Measurements from ENCODE around the gene ZRANB3.
A peak's percentile ranks its signal among the peaks of the same experiment; 100 is the strongest.

Gene ZRANB3

DNA sequence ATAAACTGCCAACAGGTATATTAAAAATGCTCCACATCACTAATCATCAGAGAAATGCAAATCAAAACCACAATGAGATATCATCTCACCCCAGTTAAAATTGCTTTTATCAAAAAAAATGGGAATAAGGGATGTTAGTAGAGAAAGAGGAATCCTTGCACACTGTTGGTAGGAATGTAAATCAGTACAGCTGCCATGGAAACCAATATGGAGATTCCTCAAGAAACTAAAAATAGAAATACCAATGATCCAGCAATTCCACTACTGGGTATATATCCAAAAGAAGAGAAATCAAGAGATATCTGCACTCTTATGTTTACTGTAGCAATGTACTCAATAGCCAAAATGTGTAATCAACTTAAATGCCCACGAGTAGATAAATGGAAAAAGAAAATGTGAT is 40.6 kb downstream of the ZRANB3 start:
- no peak for TF ChIP-seq ZNF70 (CRISPR knock-in tag; IDR thresholded peaks at IDR 0.05)
- no peak for TF ChIP-seq ARNTL (CRISPR knock-in tag; IDR thresholded peaks at IDR 0.05; ENCODE audit: borderline replicate concordance, low read depth)
- no peak for TF ChIP-seq BACH2 (CRISPR knock-in tag; IDR thresholded peaks at IDR 0.05; ENCODE audit: borderline replicate concordance)
- no peak for TF ChIP-seq ISL1 (CRISPR knock-in tag; IDR thresholded peaks at IDR 0.05)
- no peak for TF ChIP-seq CSDC2 (CRISPR knock-in tag; IDR thresholded peaks at IDR 0.05)
- no peak for TF ChIP-seq ZNF8 (CRISPR knock-in tag; IDR thresholded peaks at IDR 0.05)
- TF ChIP-seq, protein P1, sequence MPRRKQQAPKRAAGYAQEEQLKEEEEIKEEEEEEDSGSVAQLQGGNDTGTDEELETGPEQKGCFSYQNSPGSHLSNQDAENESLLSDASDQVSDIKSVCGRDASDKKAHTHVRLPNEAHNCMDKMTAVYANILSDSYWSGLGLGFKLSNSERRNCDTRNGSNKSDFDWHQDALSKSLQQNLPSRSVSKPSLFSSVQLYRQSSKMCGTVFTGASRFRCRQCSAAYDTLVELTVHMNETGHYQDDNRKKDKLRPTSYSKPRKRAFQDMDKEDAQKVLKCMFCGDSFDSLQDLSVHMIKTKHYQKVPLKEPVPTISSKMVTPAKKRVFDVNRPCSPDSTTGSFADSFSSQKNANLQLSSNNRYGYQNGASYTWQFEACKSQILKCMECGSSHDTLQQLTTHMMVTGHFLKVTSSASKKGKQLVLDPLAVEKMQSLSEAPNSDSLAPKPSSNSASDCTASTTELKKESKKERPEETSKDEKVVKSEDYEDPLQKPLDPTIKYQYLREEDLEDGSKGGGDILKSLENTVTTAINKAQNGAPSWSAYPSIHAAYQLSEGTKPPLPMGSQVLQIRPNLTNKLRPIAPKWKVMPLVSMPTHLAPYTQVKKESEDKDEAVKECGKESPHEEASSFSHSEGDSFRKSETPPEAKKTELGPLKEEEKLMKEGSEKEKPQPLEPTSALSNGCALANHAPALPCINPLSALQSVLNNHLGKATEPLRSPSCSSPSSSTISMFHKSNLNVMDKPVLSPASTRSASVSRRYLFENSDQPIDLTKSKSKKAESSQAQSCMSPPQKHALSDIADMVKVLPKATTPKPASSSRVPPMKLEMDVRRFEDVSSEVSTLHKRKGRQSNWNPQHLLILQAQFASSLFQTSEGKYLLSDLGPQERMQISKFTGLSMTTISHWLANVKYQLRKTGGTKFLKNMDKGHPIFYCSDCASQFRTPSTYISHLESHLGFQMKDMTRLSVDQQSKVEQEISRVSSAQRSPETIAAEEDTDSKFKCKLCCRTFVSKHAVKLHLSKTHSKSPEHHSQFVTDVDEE (CRISPR knock-in tag; IDR thresholded peaks at IDR 0.05) = no peak
- TF ChIP-seq, protein P2, sequence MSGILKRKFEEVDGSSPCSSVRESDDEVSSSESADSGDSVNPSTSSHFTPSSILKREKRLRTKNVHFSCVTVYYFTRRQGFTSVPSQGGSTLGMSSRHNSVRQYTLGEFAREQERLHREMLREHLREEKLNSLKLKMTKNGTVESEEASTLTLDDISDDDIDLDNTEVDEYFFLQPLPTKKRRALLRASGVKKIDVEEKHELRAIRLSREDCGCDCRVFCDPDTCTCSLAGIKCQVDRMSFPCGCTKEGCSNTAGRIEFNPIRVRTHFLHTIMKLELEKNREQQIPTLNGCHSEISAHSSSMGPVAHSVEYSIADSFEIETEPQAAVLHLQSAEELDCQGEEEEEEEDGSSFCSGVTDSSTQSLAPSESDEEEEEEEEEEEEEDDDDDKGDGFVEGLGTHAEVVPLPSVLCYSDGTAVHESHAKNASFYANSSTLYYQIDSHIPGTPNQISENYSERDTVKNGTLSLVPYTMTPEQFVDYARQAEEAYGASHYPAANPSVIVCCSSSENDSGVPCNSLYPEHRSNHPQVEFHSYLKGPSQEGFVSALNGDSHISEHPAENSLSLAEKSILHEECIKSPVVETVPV (CRISPR knock-in tag; IDR thresholded peaks at IDR 0.05) = no peak

DNA sequence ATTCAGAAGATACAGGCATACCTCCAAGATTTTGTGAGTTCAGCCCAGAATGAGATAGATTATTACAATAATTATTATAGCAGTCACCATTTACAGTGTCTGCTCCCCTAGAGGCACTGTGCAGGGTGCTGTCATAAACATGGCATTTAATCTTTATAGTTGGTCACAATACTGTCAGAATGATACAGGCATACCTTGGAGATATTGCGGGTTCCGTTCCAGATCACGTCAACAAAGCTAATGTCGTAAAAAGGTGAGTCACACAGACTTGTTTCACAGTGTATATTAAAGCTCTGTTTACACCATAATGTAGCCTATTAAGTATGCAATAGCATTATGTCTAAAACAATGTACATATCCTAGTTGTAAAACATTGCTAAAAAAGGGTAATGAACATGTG is 45.6 kb downstream of the ZRANB3 start:
- ATAC-seq = no peak
- TF ChIP-seq ZFP30 (CRISPR knock-in tag; IDR thresholded peaks at IDR 0.05) (no peak), CSDC2 (CRISPR knock-in tag; IDR thresholded peaks at IDR 0.05) (no peak), OSR1 (CRISPR knock-in tag; IDR thresholded peaks at IDR 0.05) (no peak), ISL1 (CRISPR knock-in tag; IDR thresholded peaks at IDR 0.05) (no peak), ZNF8 (CRISPR knock-in tag; IDR thresholded peaks at IDR 0.05) (no peak), PPARA (CRISPR knock-in tag; IDR thresholded peaks at IDR 0.05; ENCODE audit: borderline replicate concordance) (no peak), TOX (CRISPR knock-in tag; IDR thresholded peaks at IDR 0.05; ENCODE audit: borderline replicate concordance) (no peak), BACH2 (CRISPR knock-in tag; IDR thresholded peaks at IDR 0.05; ENCODE audit: borderline replicate concordance) (no peak), ARNTL (CRISPR knock-in tag; IDR thresholded peaks at IDR 0.05; ENCODE audit: borderline replicate concordance, low read depth) (no peak), ZNF70 (CRISPR knock-in tag; IDR thresholded peaks at IDR 0.05) (no peak)
- TF ChIP-seq, protein P3, sequence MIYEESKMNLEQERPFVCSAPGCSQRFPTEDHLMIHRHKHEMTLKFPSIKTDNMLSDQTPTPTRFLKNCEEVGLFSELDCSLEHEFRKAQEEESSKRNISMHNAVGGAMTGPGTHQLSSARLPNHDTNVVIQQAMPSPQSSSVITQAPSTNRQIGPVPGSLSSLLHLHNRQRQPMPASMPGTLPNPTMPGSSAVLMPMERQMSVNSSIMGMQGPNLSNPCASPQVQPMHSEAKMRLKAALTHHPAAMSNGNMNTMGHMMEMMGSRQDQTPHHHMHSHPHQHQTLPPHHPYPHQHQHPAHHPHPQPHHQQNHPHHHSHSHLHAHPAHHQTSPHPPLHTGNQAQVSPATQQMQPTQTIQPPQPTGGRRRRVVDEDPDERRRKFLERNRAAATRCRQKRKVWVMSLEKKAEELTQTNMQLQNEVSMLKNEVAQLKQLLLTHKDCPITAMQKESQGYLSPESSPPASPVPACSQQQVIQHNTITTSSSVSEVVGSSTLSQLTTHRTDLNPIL (CRISPR knock-in tag; IDR thresholded peaks at IDR 0.05; ENCODE audit: low read depth) = no peak
- TF ChIP-seq, protein P4, sequence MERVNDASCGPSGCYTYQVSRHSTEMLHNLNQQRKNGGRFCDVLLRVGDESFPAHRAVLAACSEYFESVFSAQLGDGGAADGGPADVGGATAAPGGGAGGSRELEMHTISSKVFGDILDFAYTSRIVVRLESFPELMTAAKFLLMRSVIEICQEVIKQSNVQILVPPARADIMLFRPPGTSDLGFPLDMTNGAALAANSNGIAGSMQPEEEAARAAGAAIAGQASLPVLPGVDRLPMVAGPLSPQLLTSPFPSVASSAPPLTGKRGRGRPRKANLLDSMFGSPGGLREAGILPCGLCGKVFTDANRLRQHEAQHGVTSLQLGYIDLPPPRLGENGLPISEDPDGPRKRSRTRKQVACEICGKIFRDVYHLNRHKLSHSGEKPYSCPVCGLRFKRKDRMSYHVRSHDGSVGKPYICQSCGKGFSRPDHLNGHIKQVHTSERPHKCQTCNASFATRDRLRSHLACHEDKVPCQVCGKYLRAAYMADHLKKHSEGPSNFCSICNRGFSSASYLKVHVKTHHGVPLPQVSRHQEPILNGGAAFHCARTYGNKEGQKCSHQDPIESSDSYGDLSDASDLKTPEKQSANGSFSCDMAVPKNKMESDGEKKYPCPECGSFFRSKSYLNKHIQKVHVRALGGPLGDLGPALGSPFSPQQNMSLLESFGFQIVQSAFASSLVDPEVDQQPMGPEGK (CRISPR knock-in tag; IDR thresholded peaks at IDR 0.05; ENCODE audit: borderline replicate concordance) = no peak
- TF ChIP-seq, protein P1 (CRISPR knock-in tag; IDR thresholded peaks at IDR 0.05) = no peak
- TF ChIP-seq, protein P5, sequence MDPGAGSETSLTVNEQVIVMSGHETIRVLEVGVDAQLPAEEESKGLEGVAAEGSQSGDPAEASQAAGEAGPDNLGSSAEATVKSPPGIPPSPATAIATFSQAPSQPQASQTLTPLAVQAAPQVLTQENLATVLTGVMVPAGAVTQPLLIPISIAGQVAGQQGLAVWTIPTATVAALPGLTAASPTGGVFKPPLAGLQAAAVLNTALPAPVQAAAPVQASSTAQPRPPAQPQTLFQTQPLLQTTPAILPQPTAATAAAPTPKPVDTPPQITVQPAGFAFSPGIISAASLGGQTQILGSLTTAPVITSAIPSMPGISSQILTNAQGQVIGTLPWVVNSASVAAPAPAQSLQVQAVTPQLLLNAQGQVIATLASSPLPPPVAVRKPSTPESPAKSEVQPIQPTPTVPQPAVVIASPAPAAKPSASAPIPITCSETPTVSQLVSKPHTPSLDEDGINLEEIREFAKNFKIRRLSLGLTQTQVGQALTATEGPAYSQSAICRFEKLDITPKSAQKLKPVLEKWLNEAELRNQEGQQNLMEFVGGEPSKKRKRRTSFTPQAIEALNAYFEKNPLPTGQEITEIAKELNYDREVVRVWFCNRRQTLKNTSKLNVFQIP (CRISPR knock-in tag; IDR thresholded peaks at IDR 0.05; ENCODE audit: borderline replicate concordance, low read depth) = no peak
- TF ChIP-seq, protein P2 (CRISPR knock-in tag; IDR thresholded peaks at IDR 0.05) = no peak

More for the DNA sequence above, 40.6 kb downstream of the ZRANB3 start:
- peak; percentile 62 for ATAC-seq

All from SK-N-SH treated with all-trans-retinoic acid at 6 μM for 48 hours (cell line).